Duodenal mucosa (tissue), 2 donors: Measurements from ENCODE around the gene PCDHA12.
"Not testable (repeated sequence)": the region's sequence is repeated elsewhere in the genome, so short reads cannot be mapped to it uniquely, and the experiment has no call there.

ENCODE experiments used
- H3K27ac ChIP-seq: one replicate; pipeline ENCODE4 v1.7.0; 2013; ENCODE audit warnings: low read depth, low read length
- H3K27me3 ChIP-seq, 2 donors: one replicate each; pipeline ENCODE4 v1.7.0; 2013; ENCODE audit warnings: low read length in 2 of 2, control low read depth in 1 of 2; ENCODE audit not compliant: insufficient read depth in 2 of 2, control insufficient read depth in 1 of 2
- H3K36me3 ChIP-seq, 2 donors: one replicate each; pipeline ENCODE4 v1.7.0; 2013; ENCODE audit warnings: low read length in 2 of 2, control low read depth in 1 of 2; ENCODE audit not compliant: insufficient read depth in 2 of 2, control insufficient read depth in 1 of 2
- H3K4me1 ChIP-seq, 2 donors: one replicate each; pipeline ENCODE4 v1.7.0; 2013; ENCODE audit warnings: low read length in 2 of 2, control low read depth in 1 of 2; ENCODE audit not compliant: insufficient read depth in 2 of 2, control insufficient read depth in 1 of 2
- H3K4me3 ChIP-seq, 2 donors: one replicate each; pipeline ENCODE4 v1.7.0; 2013; ENCODE audit warnings: low read length in 2 of 2, low read depth in 1 of 2
- H3K9ac ChIP-seq, 2 donors: one replicate each; pipeline ENCODE4 v1.7.0; 2013; ENCODE audit warnings: low read length in 2 of 2, low read depth in 1 of 2
- H3K9me3 ChIP-seq, 2 donors: one replicate each; pipeline ENCODE4 v1.7.0; 2013; ENCODE audit warnings: low read length in 2 of 2, control low read depth in 1 of 2; ENCODE audit not compliant: control insufficient read depth in 1 of 2

Gene PCDHA12, protein sequence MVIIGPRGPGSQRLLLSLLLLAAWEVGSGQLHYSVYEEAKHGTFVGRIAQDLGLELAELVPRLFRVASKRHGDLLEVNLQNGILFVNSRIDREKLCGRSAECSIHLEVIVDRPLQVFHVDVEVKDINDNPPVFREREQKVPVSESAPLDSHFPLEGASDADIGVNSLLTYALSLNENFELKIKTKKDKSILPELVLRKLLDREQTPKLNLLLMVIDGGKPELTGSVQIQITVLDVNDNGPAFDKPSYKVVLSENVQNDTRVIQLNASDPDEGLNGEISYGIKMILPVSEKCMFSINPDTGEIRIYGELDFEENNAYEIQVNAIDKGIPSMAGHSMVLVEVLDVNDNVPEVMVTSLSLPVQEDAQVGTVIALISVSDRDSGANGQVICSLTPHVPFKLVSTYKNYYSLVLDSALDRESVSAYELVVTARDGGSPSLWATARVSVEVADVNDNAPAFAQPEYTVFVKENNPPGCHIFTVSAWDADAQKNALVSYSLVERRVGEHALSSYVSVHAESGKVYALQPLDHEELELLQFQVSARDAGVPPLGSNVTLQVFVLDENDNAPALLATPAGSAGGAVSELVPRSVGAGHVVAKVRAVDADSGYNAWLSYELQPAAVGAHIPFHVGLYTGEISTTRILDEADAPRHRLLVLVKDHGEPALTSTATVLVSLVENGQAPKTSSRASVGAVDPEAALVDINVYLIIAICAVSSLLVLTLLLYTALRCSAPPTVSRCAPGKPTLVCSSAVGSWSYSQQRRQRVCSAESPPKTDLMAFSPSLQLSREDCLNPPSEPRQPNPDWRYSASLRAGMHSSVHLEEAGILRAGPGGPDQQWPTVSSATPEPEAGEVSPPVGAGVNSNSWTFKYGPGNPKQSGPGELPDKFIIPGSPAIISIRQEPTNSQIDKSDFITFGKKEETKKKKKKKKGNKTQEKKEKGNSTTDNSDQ

GRCh38 chr5:140875085-140876065, at the start of gene PCDHA12:
TSS of gene PCDHA12 (plus strand) at chr5:140875308. CDS start at chr5:140875473, 165 bp downstream.
- H3K9ac ChIP-seq: no peak within 1 kb of the TSS
- H3K36me3 ChIP-seq: no peaks in the 10 kb centered on the region
- no peaks in the 10 kb centered on the region for H3K27me3 ChIP-seq
- H3K4me3 ChIP-seq: no peak within 1 kb of the TSS
- peaks cover 8 to 19% of the 10 kb centered on the region in 2 donors for H3K9me3 ChIP-seq
- H3K4me1 ChIP-seq: no peaks in the 10 kb centered on the region
- no peak within 1 kb of the TSS for H3K27ac ChIP-seq

DNA sequence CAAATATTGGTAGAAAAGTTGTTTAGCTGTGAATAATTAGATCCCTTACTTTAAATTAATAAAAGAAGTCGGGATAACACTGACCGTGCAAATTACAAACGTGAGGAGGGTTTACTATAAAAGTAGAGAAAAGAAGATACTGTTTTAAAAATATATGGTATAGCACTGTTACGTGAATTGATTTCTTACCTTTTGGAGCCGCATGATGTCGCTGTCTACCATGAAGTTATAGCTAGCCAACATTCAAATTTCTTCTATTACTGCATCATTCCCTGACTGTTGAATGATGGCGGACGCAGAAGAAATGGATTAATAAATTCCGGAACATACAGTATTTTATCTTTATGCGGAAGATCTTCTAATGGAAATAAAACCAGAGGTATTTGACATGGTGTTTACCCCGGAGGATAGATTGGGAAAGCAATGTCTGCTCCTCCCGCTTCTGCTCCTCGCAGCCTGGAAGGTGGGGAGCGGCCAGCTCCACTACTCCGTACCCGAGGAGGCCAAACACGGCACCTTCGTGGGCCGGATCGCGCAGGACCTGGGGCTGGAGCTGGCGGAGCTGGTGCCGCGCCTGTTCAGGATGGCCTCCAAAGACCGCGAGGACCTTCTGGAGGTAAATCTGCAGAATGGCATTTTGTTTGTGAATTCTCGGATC, 47.3 kb upstream of the PCDHA12 start, which contains the start of gene PCDHA6:
TSS of gene PCDHA6 (plus strand) at position 257 of the 658 bp plus-strand sequence. CDS start at position 389, 132 bp downstream.
- Histone ChIP-seq H3K27ac (no peak within 1 kb of the TSS), H3K4me1 (no peaks in the 10 kb centered on the region), H3K36me3 (no peaks in the 10 kb centered on the region), H3K4me3 (no peak within 1 kb of the TSS), H3K27me3 (no peaks in the 10 kb centered on the region), H3K9me3 (peaks cover 16 to 20% of the 10 kb centered on the region in 2 donors), H3K9ac (no peak within 1 kb of the TSS)

GRCh38 chr5:140828362-140828737, 46.8 kb upstream of the PCDHA12 start:
- H3K9me3 ChIP-seq: peaks cover 16 to 19% of the 10 kb centered on the region in 2 donors
- no peaks in the 10 kb centered on the region for H3K4me1 ChIP-seq
- H3K9ac ChIP-seq: no peak overlapping the region
- H3K27ac ChIP-seq: no peak overlapping the region
- no peaks in the 10 kb centered on the region for H3K27me3 ChIP-seq
- H3K36me3 ChIP-seq: no peaks in the 10 kb centered on the region
- no peak overlapping the region for H3K4me3 ChIP-seq

DNA sequence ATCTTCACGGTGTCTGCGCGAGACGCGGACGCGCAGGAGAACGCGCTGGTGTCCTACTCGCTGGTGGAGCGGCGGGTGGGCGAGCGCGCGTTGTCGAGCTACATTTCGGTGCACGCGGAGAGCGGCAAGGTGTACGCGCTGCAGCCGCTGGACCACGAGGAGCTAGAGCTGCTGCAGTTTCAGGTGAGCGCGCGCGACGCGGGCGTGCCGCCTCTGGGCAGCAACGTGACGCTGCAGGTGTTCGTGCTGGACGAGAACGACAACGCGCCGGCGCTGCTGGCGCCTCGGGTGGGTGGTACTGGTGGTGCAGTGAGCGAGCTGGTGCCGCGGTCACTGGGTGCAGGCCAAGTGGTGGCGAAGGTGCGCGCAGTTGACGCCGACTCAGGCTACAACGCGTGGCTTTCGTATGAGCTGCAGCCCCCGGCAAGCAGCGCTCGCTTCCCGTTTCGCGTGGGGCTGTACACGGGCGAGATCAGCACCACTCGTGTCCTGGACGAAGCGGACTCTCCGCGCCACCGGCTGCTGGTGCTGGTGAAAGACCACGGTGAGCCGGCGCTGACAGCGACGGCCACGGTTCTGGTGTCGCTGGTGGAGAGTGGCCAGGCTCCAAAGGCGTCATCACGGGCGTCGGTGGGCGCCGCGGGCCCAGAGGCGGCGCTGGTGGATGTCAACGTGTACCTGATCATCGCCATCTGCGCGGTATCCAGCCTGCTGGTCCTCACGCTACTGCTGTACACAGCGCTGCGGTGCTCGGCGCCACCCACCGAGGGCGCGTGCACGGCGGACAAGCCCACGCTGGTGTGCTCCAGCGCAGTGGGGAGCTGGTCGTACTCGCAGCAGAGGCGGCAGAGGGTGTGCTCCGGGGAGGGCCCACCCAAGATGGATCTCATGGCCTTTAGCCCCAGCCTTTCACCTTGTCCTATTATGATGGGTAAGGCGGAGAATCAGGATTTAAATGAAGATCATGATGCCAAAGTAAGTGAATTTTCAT, 45.3 kb upstream of the PCDHA12 start:
- not testable (repeated sequence) for H3K36me3 ChIP-seq, H3K27me3 ChIP-seq
- peaks cover 16 to 23% of the 10 kb centered on the region in 2 donors for H3K9me3 ChIP-seq

GRCh38 chr5:140833993-140834392, 41.1 kb upstream of the PCDHA12 start, which contains the start of gene PCDHA7:
TSS of gene PCDHA7 (plus strand) at chr5:140834269. CDS start at chr5:140834384, 115 bp downstream.
- H3K36me3 ChIP-seq: no peaks in the 10 kb centered on the region
- no peaks in the 10 kb centered on the region for H3K4me1 ChIP-seq
- H3K27me3 ChIP-seq: no peaks in the 10 kb centered on the region
- no peak within 1 kb of the TSS for H3K27ac ChIP-seq
- peaks cover 20 to 23% of the 10 kb centered on the region in 2 donors for H3K9me3 ChIP-seq
- no peak within 1 kb of the TSS for H3K9ac ChIP-seq
- peak within 1 kb of the TSS; percentile 2 to 29 for H3K4me3 ChIP-seq

More for the DNA sequence above, 45.3 kb upstream of the PCDHA12 start:
- H3K4me3 ChIP-seq, H3K9ac ChIP-seq, H3K4me1 ChIP-seq, H3K27ac ChIP-seq: not testable (repeated sequence)

DNA sequence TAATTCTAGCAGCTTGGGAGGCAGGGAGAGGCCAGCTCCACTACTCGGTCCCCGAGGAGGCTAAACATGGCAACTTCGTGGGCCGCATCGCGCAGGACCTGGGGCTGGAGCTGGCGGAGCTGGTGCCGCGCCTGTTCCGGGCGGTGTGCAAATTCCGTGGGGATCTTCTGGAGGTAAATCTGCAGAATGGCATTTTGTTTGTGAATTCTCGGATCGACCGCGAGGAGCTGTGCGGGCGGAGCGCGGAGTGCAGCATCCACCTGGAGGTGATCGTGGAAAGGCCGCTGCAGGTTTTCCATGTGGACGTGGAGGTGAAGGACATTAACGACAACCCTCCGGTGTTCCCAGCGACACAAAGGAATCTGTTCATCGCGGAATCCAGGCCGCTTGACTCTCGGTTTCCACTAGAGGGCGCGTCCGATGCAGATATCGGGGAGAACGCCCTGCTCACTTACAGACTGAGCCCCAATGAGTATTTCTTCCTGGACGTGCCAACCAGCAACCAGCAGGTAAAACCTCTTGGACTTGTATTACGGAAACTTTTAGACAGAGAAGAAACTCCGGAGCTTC, 40.6 kb upstream of the PCDHA12 start:
- Histone ChIP-seq H3K9me3 (peaks cover 20 to 23% of the 10 kb centered on the region in 2 donors), H3K4me3 (peak overlapping the region; percentile 2 to 29)
- H3K27me3 ChIP-seq, H3K4me1 ChIP-seq, H3K36me3 ChIP-seq, H3K9ac ChIP-seq, H3K27ac ChIP-seq: not testable (repeated sequence)

DNA sequence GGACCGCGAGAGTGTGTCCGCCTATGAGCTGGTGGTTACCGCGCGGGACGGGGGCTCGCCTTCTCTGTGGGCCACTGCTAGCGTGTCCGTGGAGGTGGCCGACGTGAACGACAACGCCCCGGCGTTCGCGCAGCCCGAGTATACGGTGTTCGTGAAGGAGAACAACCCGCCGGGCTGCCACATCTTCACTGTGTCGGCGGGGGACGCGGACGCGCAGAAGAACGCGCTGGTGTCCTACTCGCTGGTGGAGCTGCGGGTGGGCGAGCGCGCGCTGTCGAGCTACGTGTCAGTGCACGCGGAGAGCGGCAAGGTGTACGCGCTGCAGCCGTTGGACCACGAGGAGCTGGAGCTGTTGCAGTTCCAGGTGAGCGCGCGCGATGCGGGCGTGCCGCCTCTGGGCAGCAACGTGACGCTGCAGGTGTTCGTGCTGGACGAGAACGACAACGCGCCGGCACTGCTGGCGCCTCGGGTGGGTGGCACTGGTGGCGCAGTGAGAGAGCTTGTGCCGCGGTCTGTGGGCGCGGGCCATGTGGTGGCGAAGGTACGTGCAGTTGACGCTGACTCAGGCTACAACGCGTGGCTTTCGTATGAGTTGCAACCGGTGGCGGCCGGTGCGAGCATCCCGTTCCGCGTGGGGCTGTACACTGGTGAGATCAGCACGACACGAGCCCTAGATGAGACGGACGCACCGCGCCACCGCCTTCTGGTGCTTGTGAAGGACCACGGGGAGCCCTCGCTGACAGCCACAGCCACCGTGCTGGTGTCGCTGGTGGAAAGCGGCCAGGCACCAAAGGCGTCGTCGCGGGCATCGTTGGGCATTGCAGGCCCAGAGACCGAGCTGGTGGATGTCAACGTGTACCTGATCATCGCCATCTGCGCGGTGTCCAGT, 39.2 kb upstream of the PCDHA12 start:
- Histone ChIP-seq H3K27ac (no peak overlapping the region), H3K9ac (no peak overlapping the region), H3K4me1 (no peaks in the 10 kb centered on the region), H3K36me3 (no peaks in the 10 kb centered on the region), H3K4me3 (no peak overlapping the region), H3K27me3 (no peaks in the 10 kb centered on the region), H3K9me3 (peaks cover 19 to 21% of the 10 kb centered on the region in 2 donors)
